VCaP (cell line): ENCODE results near the gene TPPP.

Source experiments
- H3K27ac ChIP-seq: fragments of 450-650 bp; 2 replicates; pipeline ENCODE4 v1.5.1; 2017
- CTCF ChIP-seq: fragments of 450-650 bp; conservative IDR thresholded peaks from 2 replicates; pipeline ENCODE4 v1.5.1; 2017; ENCODE audit warnings: mild to moderate bottlenecking, moderate library complexity

The TPPP gene

GRCh38 chr5:671459-672328 is 21.5 kb downstream of the TPPP start:
- H3K27ac ChIP-seq = peak overlapping the region; percentile 88
- TF ChIP-seq CTCF = peak; percentile 91

- H3K27ac ChIP-seq = peak overlapping the region; percentile 88
Measured at GRCh38 chr5:670396-671270, 22.5 kb downstream of the TPPP start.

GRCh38 chr5:669842-670395 is 23.2 kb downstream of the TPPP start:
- no peak for TF ChIP-seq CTCF
- no peak overlapping the region for H3K27ac ChIP-seq

More at GRCh38 chr5:670396-671270, 22.5 kb downstream of the TPPP start:
- TF ChIP-seq CTCF = no peak

- no peak overlapping the region for H3K27ac ChIP-seq
- peak; percentile 66 for TF ChIP-seq CTCF
Measured at GRCh38 chr5:669111-669841, 23.9 kb downstream of the TPPP start.

GRCh38 chr5:668283-668995 is 24.7 kb downstream of the TPPP start:
- H3K27ac ChIP-seq = no peak overlapping the region
- no peak for TF ChIP-seq CTCF

GRCh38 chr5:666816-667498 is 26.2 kb downstream of the TPPP start:
- no peak for TF ChIP-seq CTCF
- no peak overlapping the region for H3K27ac ChIP-seq
